Lower lobe of right lung (tissue), 2 donors: Measurements from ENCODE around the gene C9orf85. TPM values are rescaled to one million over a fixed set of nuclear protein-coding genes. Genes with fewer than 3 reads are reported as not detected.
"Not testable (repeated sequence)": the region's sequence is repeated elsewhere in the genome, so short reads cannot be mapped to it uniquely, and the experiment has no call there.

Experiments used
- ATAC-seq, 2 donors: fragments of 200-7000 bp; cut with Tn5 transposase; one replicate each; pipeline ENCODE4 v1.9.1; 2020 to 2022; ENCODE audit warnings: mild to moderate bottlenecking in 2 of 2, moderate library complexity in 2 of 2
- DNase-seq: peaks from one replicate; pipeline ENCODE4 v3.0.0-alpha.2; 2020
- H3K27ac ChIP-seq: fragments of 200-600 bp; one replicate; pipeline ENCODE4 v1.8.0; 2022
- H3K27me3 ChIP-seq: fragments of 200-600 bp; one replicate; pipeline ENCODE4 v1.8.0; 2022; ENCODE audit warnings: low read depth
- H3K36me3 ChIP-seq: fragments of 200-600 bp; one replicate; pipeline ENCODE4 v1.8.0; 2022; ENCODE audit warnings: mild to moderate bottlenecking
- H3K4me1 ChIP-seq: fragments of 200-600 bp; one replicate; pipeline ENCODE4 v1.8.0; 2022
- H3K4me3 ChIP-seq: fragments of 200-600 bp; one replicate; pipeline ENCODE4 v1.8.0; 2022; ENCODE audit warnings: mild to moderate bottlenecking
- H3K9me3 ChIP-seq: fragments of 200-600 bp; one replicate; pipeline ENCODE4 v1.8.0; 2022
- CTCF ChIP-seq: fragments of 200-600 bp; IDR thresholded peaks from one replicate; pipeline ENCODE4 v1.8.0; 2022; ENCODE audit warnings: antibody characterized with exemption, mild to moderate bottlenecking
- intact Hi-C: fragments of 100-400 bp; cut with DNase I; formaldehyde crosslinking; loops from one replicate; pipeline ENCODE4 v1.11.0; 2022
- total RNA-seq: library from RNA; stranded (reverse); fragmentation: NEBNext Ultra II Directional; extraction: Animal tissue kit (Norgen Biotek cat#: 25700); gene quantifications from one replicate; pipeline ENCODE4 v1.2.1, GENCODE V29; 2021
- donor health status: DM: no; HTN: yes; CAD: no; lungs with severe emphysema.

C9orf85 gene
- total RNA-seq, 1 donor from 2014 or later: 11.1 TPM

- H3K36me3 ChIP-seq: no peaks in the 10 kb centered on the region
- ATAC-seq (no peak), DNase-seq (no peak)
- no peaks in the 10 kb centered on the region for H3K27me3 ChIP-seq
- no peaks in the 10 kb centered on the region for H3K4me1 ChIP-seq
- intact Hi-C loops: no loop called here
- H3K27ac ChIP-seq: no peak overlapping the region
- no peak overlapping the region for H3K4me3 ChIP-seq
- H3K9me3 ChIP-seq: no peaks in the 10 kb centered on the region
- no peak for TF ChIP-seq CTCF
Observed at GRCh38 chr9:71941998-71942567, 30.6 kb downstream of the C9orf85 start.

DNA sequence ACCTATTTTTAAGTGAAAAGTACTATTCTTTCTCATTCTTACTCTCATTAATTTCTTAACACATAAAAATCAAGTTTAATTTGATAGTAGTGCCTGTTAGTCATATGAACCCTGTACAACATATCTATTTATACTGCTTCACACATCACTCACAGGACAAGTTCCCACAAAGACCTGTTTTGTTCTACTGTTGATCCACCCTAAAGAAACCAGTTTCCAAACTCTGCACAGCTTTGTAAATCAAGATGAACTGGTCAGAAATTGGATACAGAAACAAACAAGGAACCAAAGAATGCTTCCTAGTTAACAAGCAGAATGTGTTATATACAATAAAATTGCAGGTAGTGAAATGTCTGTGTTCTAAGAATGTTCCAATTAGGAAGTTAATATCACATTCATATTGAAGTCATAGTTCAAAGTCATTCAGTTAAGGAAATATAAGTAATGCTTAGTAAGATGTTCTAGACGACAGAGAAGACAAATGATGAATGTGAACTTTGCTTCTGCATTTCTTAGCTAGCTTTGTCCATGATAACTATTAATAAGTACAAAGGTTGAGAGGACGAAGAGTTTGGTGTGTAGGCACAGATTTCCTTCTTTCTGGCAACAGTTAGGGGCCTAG, 33.4 kb downstream of the C9orf85 start:
- Histone ChIP-seq H3K4me3 (no peak overlapping the region), H3K27ac (no peak overlapping the region)
- DNase-seq: no peak

DNA sequence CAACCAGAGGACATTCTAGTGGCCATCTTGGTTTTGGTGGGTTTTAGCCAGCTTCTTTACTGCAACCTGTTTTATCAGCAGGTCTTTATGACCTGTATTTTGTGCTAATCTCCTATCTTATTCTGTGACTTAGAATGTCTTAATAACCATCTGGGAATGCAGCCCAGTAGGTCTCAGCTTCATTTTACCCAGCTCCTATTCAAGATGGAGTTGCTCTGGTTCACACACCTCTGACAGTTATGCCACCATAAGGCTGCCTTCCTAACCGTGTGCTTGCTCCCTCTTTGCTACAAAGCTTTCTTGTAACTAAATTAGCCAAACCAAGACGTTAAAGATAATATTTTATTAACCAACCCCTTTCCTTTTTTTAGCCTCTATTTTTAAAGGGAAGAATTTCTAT, 43.2 kb downstream of the C9orf85 start:
- peaks cover 14% of the 10 kb centered on the region for H3K36me3 ChIP-seq
- H3K4me3 ChIP-seq, intact Hi-C loops, H3K27me3 ChIP-seq, H3K9me3 ChIP-seq, DNase-seq, H3K4me1 ChIP-seq, H3K27ac ChIP-seq, ATAC-seq: not testable (repeated sequence)

More for the DNA sequence above, 33.4 kb downstream of the C9orf85 start:
- no peak for ATAC-seq
- Histone ChIP-seq H3K9me3 (no peaks in the 10 kb centered on the region), H3K4me1 (no peaks in the 10 kb centered on the region), H3K36me3 (peaks cover 7% of the 10 kb centered on the region), H3K27me3 (no peaks in the 10 kb centered on the region)
- TF ChIP-seq CTCF: no peak
- intact Hi-C loops: no loop called here

DNA sequence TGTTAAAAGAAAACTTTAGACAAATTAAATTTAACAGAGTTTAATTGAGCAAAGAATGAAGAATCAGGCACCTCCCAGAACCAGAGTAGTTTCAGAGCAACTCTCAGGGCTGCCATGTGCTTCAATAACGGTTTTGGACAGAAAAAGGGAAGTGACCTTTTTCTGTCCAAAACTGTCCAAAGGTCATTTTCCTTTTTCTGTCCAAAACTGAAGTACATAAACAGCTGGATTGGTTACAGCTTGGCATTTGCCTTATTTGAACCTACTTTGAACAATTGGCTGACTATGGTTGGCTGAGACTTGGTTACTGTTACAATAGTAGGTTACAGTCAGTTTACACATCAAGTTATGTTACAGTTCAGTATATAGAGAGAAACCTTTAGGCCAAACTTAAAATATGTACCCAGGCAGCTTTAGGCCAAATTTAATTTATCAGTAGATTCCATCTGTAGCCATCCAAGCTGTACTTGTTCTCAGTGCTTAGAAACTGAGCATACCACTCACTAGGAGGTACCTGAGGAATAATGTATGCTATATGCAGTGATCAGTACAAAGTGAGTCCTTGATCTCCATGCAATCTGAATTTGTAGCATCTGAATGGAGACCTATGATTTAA, 44.0 kb downstream of the C9orf85 start:
- Histone ChIP-seq H3K27ac (no peak overlapping the region), H3K27me3 (no peaks in the 10 kb centered on the region), H3K9me3 (no peaks in the 10 kb centered on the region), H3K4me1 (no peaks in the 10 kb centered on the region), H3K36me3 (peaks cover 12% of the 10 kb centered on the region), H3K4me3 (no peak overlapping the region)
- ATAC-seq (no peak), DNase-seq (no peak)
- no peak for TF ChIP-seq CTCF
- intact Hi-C loops: no loop called here

DNA sequence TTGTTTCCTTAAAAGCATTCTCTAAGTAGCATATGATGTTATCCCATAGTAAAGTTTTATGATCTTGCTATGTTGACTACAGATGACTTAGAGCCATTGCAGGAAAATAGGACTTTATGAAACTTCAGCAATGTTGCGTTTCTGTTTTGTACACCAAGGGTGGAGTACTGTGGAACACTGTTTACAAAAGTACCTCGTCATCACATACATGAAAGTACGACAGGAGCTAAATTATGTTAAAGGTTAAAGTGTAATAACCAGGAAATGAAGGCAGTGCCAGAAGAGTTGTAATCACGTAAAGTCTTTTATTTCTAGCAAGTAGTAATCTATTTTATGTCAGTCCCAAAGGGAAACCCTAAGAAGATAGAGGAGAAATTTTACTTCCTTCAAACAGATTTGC, 50.9 kb downstream of the C9orf85 start:
- no peaks in the 10 kb centered on the region for H3K4me1 ChIP-seq
- TF ChIP-seq CTCF: no peak
- intact Hi-C loops: no loop called here
- H3K27ac ChIP-seq: no peak overlapping the region
- peaks cover 10% of the 10 kb centered on the region for H3K36me3 ChIP-seq
- no peak for DNase-seq
- no peak for ATAC-seq
- H3K4me3 ChIP-seq: no peak overlapping the region
- H3K9me3 ChIP-seq: no peaks in the 10 kb centered on the region
- H3K27me3 ChIP-seq: no peaks in the 10 kb centered on the region

GRCh38 chr9:71963471-71963996, 52.1 kb downstream of the C9orf85 start:
- DNase-seq, ATAC-seq, intact Hi-C loops: not testable (repeated sequence)

More at GRCh38 chr9:71963471-71963996, 52.1 kb downstream of the C9orf85 start:
- H3K36me3 ChIP-seq: peaks cover 10% of the 10 kb centered on the region
- not testable (repeated sequence) for H3K4me3 ChIP-seq, H3K27ac ChIP-seq, H3K4me1 ChIP-seq, H3K9me3 ChIP-seq, H3K27me3 ChIP-seq
